Measurements from ENCODE around the gene EPB41L3.

The EPB41L3 gene

DNA sequence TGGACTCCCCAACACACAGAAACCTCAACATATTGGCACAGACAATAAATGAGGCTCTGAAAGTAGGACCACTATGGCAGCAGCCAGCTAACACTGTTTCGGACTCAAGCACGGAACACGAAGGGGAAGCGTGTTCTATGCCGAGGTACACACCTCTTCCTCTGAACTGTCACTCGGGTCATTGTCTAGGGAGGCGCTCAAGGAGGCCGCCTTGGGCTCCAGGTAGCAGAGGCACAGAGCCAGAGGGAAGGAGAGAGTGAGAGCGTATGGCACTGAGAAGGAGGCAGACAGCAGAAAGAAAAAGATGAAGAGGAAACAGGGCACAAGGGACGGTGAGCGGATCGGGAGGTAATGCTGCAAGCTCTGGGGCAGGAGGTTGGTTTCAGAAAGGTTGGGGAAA is 128.1 kb downstream of the EPB41L3 start:
- TF ChIP-seq, protein P1, sequence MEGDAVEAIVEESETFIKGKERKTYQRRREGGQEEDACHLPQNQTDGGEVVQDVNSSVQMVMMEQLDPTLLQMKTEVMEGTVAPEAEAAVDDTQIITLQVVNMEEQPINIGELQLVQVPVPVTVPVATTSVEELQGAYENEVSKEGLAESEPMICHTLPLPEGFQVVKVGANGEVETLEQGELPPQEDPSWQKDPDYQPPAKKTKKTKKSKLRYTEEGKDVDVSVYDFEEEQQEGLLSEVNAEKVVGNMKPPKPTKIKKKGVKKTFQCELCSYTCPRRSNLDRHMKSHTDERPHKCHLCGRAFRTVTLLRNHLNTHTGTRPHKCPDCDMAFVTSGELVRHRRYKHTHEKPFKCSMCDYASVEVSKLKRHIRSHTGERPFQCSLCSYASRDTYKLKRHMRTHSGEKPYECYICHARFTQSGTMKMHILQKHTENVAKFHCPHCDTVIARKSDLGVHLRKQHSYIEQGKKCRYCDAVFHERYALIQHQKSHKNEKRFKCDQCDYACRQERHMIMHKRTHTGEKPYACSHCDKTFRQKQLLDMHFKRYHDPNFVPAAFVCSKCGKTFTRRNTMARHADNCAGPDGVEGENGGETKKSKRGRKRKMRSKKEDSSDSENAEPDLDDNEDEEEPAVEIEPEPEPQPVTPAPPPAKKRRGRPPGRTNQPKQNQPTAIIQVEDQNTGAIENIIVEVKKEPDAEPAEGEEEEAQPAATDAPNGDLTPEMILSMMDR (IDR thresholded peaks at IDR 0.05), result no peak
- Histone ChIP-seq H3K27ac (peak overlapping the region; percentile 96), H3K9ac (peak overlapping the region; percentile 11), H3K9me3 (ENCODE audit: control insufficient read depth, low read length) (no peaks in the 10 kb centered on the region), H3K4me2 (ENCODE audit: low read length) (no peak overlapping the region), H3K79me2 (peaks cover 12% of the 10 kb centered on the region), H3K4me1 (peaks cover 51% of the 10 kb centered on the region), H2AFZ (no peak overlapping the region), H3K36me3 (ENCODE audit: control insufficient read depth, insufficient read depth, low read length) (no peaks in the 10 kb centered on the region), H3K4me3 (ENCODE audit: low read depth, low read length) (no peak overlapping the region), H3K27me3 (ENCODE audit: control insufficient read depth, insufficient read depth, low read length) (no peaks in the 10 kb centered on the region)

DNA sequence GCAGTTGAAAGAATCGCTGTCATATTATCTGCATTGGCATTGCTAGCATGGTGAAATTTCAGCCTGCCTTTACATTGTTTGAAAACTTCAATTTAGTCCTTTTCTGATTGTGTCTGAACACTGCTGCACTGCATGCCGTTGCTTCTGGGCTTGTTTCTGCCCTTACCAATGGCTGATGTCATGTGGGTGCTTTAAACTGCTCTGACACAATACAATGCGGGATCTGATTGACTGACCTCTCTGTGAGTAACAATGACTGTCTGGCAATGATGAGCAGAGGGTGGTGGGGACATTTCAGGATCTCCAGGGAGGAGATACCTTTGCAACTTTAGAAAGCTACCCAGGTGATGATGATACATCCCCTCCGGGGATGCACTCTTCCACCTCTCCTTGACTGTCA is 128.8 kb downstream of the EPB41L3 start:
- TF ChIP-seq, protein P1 (IDR thresholded peaks at IDR 0.05), result no peak
- Histone ChIP-seq H3K9ac (no peak overlapping the region), H3K4me3 (ENCODE audit: low read depth, low read length) (no peak overlapping the region), H3K9me3 (ENCODE audit: control insufficient read depth, low read length) (no peaks in the 10 kb centered on the region), H3K27ac (peak overlapping the region; percentile 96), H3K4me2 (ENCODE audit: low read length) (peak overlapping the region; percentile 48), H3K36me3 (ENCODE audit: control insufficient read depth, insufficient read depth, low read length) (no peaks in the 10 kb centered on the region), H3K27me3 (ENCODE audit: control insufficient read depth, insufficient read depth, low read length) (no peaks in the 10 kb centered on the region), H3K4me1 (peaks cover 51% of the 10 kb centered on the region), H2AFZ (no peak overlapping the region), H3K79me2 (peaks cover 17% of the 10 kb centered on the region)

DNA sequence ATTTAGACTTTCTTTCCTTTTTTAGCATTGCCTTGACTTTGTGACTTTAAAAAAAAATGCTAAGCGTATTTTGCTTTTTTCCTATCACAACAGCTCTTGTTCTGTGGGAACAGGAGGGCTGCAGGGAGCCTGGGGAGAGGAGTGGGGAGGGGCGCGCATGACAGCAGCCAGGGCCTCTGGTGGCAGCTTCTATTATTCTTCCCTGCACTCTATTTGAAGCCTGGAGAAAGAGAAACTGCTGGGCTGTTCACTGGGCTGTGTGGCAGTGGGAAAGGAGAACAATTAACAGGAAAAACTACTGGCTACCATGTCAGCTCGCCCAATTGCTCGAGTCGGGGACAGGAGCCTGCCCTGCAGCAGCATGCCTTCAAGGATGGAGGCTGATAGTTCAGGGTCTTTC is 129.3 kb downstream of the EPB41L3 start:
- Histone ChIP-seq H3K27ac (peak overlapping the region; percentile 96), H3K79me2 (peaks cover 17% of the 10 kb centered on the region), H3K27me3 (ENCODE audit: control insufficient read depth, insufficient read depth, low read length) (no peaks in the 10 kb centered on the region), H3K4me2 (ENCODE audit: low read length) (peak overlapping the region; percentile 48), H2AFZ (no peak overlapping the region), H3K4me1 (peaks cover 46% of the 10 kb centered on the region), H3K36me3 (ENCODE audit: control insufficient read depth, insufficient read depth, low read length) (no peaks in the 10 kb centered on the region), H3K9me3 (ENCODE audit: control insufficient read depth, low read length) (no peaks in the 10 kb centered on the region), H3K4me3 (ENCODE audit: low read depth, low read length) (no peak overlapping the region), H3K9ac (no peak overlapping the region)
- TF ChIP-seq, protein P1 (IDR thresholded peaks at IDR 0.05), result no peak

DNA sequence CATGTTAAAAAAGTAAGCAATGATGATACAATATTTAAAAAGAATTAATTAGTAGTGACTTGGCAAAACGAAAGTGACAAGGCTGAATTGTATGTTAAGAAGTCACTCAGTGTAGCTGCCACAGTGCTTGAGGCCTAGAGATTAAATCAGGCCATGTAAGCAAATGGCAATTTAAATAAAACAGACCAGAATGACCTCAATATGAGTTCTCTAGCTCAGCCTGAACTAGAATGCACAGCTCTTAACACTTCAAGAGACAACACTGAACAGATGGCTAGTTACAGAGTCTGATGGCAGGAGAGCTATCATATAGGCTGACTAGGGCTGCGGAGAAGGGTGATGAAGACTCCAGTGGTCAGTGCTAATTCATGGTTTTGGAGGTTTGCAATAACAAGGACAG is 130.3 kb downstream of the EPB41L3 start:
- H3K9me3 ChIP-seq (ENCODE audit: control insufficient read depth, low read length), result no peaks in the 10 kb centered on the region
- peak overlapping the region; percentile 96 for H3K27ac ChIP-seq
- H2AFZ ChIP-seq, result no peak overlapping the region
- H3K4me3 ChIP-seq (ENCODE audit: low read depth, low read length), result peak overlapping the region; percentile 9
- no peaks in the 10 kb centered on the region for H3K27me3 ChIP-seq (ENCODE audit: control insufficient read depth, insufficient read depth, low read length)
- TF ChIP-seq, protein P1 (IDR thresholded peaks at IDR 0.05), result no peak
- H3K79me2 ChIP-seq, result peaks cover 22% of the 10 kb centered on the region
- H3K4me2 ChIP-seq (ENCODE audit: low read length), result peak overlapping the region; percentile 61
- H3K9ac ChIP-seq, result no peak overlapping the region
- H3K4me1 ChIP-seq, result peaks cover 43% of the 10 kb centered on the region
- no peaks in the 10 kb centered on the region for H3K36me3 ChIP-seq (ENCODE audit: control insufficient read depth, insufficient read depth, low read length)

DNA sequence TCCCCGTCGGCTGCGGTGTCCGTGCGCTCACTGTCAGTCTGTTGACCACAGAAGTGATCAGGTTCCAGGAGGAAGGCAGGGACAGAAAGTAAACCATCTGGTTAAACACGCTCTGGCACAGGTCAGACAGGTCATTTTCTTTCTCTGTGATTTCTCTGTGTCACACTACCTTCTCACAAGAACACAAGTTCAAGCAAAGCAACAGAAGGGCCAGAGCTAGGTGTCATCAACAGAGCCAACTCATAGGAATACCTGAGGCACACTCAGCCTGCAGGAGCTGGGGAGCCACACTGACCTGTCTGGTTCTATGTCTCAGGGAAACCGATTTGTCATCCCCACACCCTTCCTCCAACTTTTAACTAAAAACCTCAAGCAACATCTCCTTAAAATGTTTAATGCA is 133.2 kb downstream of the EPB41L3 start:
- peaks cover 33% of the 10 kb centered on the region for H3K79me2 ChIP-seq
- no peaks in the 10 kb centered on the region for H3K36me3 ChIP-seq (ENCODE audit: control insufficient read depth, insufficient read depth, low read length)
- peak overlapping the region; percentile 61 for H3K9ac ChIP-seq
- H3K27me3 ChIP-seq (ENCODE audit: control insufficient read depth, insufficient read depth, low read length), result no peaks in the 10 kb centered on the region
- H2AFZ ChIP-seq, result no peak overlapping the region
- peaks cover 34% of the 10 kb centered on the region for H3K4me1 ChIP-seq
- peak overlapping the region; percentile 96 for H3K27ac ChIP-seq
- TF ChIP-seq, protein P1 (IDR thresholded peaks at IDR 0.05), result no peak
- H3K4me2 ChIP-seq (ENCODE audit: low read length), result peak overlapping the region; percentile 90
- H3K9me3 ChIP-seq (ENCODE audit: control insufficient read depth, low read length), result no peaks in the 10 kb centered on the region
- H3K4me3 ChIP-seq (ENCODE audit: low read depth, low read length), result peak overlapping the region; percentile 90
